ENCODE results near the gene KCNQ4.

DNA sequence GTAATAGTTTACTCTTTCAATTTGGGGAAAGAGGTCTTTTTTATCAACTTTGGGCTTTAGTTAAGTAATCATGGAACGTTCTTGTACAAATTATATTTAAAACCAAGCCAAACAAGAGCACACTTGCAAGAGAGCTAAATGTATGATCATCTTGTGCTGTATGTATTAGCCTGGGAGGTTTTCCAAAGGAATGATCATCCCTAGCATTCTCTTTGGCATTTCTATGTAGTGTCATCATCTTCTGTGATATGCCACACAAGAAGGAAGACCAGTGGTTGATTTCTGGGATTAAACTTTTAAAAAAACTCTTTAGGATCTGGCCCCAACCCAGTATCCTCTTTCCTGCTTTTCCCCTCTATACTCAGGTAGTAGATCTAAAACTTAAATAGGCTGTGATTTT, 38.4 kb upstream of the KCNQ4 start:
- TF ChIP-seq SP1 (IDR thresholded peaks at IDR 0.05) (no peak), ZNF384 (IDR thresholded peaks at IDR 0.05) (no peak), BHLHE40 (IDR thresholded peaks at IDR 0.05; ENCODE audit: borderline replicate concordance) (no peak), SUZ12 (IDR thresholded peaks at IDR 0.05) (no peak), ELF4 (IDR thresholded peaks at IDR 0.05) (no peak)
- TF ChIP-seq, protein P1, sequence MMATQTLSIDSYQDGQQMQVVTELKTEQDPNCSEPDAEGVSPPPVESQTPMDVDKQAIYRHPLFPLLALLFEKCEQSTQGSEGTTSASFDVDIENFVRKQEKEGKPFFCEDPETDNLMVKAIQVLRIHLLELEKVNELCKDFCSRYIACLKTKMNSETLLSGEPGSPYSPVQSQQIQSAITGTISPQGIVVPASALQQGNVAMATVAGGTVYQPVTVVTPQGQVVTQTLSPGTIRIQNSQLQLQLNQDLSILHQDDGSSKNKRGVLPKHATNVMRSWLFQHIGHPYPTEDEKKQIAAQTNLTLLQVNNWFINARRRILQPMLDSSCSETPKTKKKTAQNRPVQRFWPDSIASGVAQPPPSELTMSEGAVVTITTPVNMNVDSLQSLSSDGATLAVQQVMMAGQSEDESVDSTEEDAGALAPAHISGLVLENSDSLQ (IDR thresholded peaks at IDR 0.05), result no peak

All from HEK293T (cell line).